ENCODE data around the gene LRP1B.
"Not testable (repeated sequence)": the region's sequence is repeated elsewhere in the genome, so short reads cannot be mapped to it uniquely, and the experiment has no call there.

- peak in 2 of 4 donors; percentile 8 to 16 for TF ChIP-seq CTCF (IDR thresholded peaks at IDR 0.05)
- TF ChIP-seq POLR2A (IDR thresholded peaks at IDR 0.05) = not testable (repeated sequence)
Measured at GRCh38 chr2:140964324-140964723, 1166.5 kb downstream of the LRP1B start.

All from right lobe of liver (tissue), 4 donors.